Measurements from ENCODE around the gene KRTAP4-9.

KRTAP4-9 gene

GRCh38 chr17:41153856-41154255 is 48.7 kb downstream of the KRTAP4-9 start:
- H3K4me2 ChIP-seq (ENCODE audit: low read length): no peak overlapping the region
- H4K20me1 ChIP-seq (ENCODE audit: control insufficient read depth, insufficient read depth, low read depth, low read length): no peaks in the 10 kb centered on the region
- no peaks in the 10 kb centered on the region for H3F3A ChIP-seq (ENCODE audit: control insufficient read depth, insufficient read depth)
- H3K4me1 ChIP-seq (ENCODE audit: control insufficient read depth, low read length): peaks cover 21% of the 10 kb centered on the region
- TF ChIP-seq CTCF (IDR thresholded peaks at IDR 0.05; ENCODE audit: low read depth, low read length, poor library complexity, severe bottlenecking): no peak
- H3K27ac ChIP-seq (ENCODE audit: low read depth, low read length): no peak overlapping the region
- no peaks in the 10 kb centered on the region for H3K79me2 ChIP-seq (ENCODE audit: control insufficient read depth, low read length)
- H3K27me3 ChIP-seq (ENCODE audit: control insufficient read depth, low read length): no peaks in the 10 kb centered on the region
- H3K9me3 ChIP-seq (ENCODE audit: control insufficient read depth, insufficient read depth, low read length): no peaks in the 10 kb centered on the region
- no peaks in the 10 kb centered on the region for H3K9me2 ChIP-seq (replicated peaks; ENCODE audit: control insufficient read depth, low read length)
- H3K36me3 ChIP-seq (ENCODE audit: control insufficient read depth, low read length): no peaks in the 10 kb centered on the region
- H3K4me3 ChIP-seq (ENCODE audit: low read length): no peak overlapping the region

All from DOHH2 (cell line).